K562 (cell line): ENCODE measurements around the gene IGFBPL1. TPM values are rescaled to one million over a fixed set of nuclear protein-coding genes. Genes with fewer than 3 reads are reported as not detected.

ENCODE experiments used
- ARHGAP35 ChIP-seq: fragments of 450-650 bp; IDR thresholded peaks from 2 replicates; pipeline ENCODE4 v1.6.1; 2018; ENCODE audit not compliant: partially characterized antibody
- DDX20 ChIP-seq: fragments of 450-650 bp; IDR thresholded peaks from 2 replicates; pipeline ENCODE4 v1.6.1; 2016; ENCODE audit warnings: missing genetic modification characterization, low read depth, mild to moderate bottlenecking, missing compliant biosample characterization, moderate library complexity
- ETV1 ChIP-seq: fragments of 450-650 bp; conservative IDR thresholded peaks from 2 replicates; pipeline ENCODE4 v1.6.1; 2016; ENCODE audit warnings: missing genetic modification characterization, control low read depth, low read depth, missing compliant biosample characterization
- FOXA3 ChIP-seq, 2 experiments: fragments of 450-650 bp in 1 of 2; sonication (generic) in 1 of 2; formaldehyde crosslinking; IDR thresholded peaks in 1 of 2; conservative IDR thresholded peaks in 1 of 2; 2 replicates each; pipeline versions ENCODE4 v1.4.0 to v1.8.0; 2020 to 2022; ENCODE audit warnings: mild to moderate bottlenecking in 2 of 2, missing genetic modification reagents in 1 of 2
- HDGF ChIP-seq: fragments of 450-650 bp; IDR thresholded peaks from 2 replicates; pipeline ENCODE4 v1.6.1; 2016
- KLF13 ChIP-seq: fragments of 450-650 bp; IDR thresholded peaks from 2 replicates; pipeline ENCODE4 v1.6.1; 2016; ENCODE audit warnings: missing genetic modification characterization, low read depth, mild to moderate bottlenecking, missing compliant biosample characterization, moderate library complexity, borderline replicate concordance
- RBFOX2 ChIP-seq: fragments of 200-400 bp; formaldehyde crosslinking; IDR thresholded peaks from 2 replicates; pipeline ENCODE4 v1.6.1; 2017; ENCODE audit warnings: low read depth, mild to moderate bottlenecking, low read length, moderate library complexity
- RBM25 ChIP-seq: fragments of 200-400 bp; formaldehyde crosslinking; IDR thresholded peaks from 2 replicates; pipeline ENCODE4 v1.6.1; 2018; ENCODE audit warnings: low read length, low read depth, moderate library complexity; ENCODE audit not compliant: severe bottlenecking
- SIN3A ChIP-seq, 2 experiments: fragments of 150-350 bp in 1 of 2; IDR thresholded peaks; 2 replicates each; pipeline ENCODE4 v1.6.1; 2011 to 2016; ENCODE audit warnings: borderline replicate concordance in 2 of 2, low read depth in 2 of 2, low read length in 2 of 2, mild to moderate bottlenecking in 2 of 2, moderate library complexity in 2 of 2; ENCODE audit not compliant: control insufficient read depth in 1 of 2
- STAT6 ChIP-seq: sonication (generic); formaldehyde crosslinking; IDR thresholded peaks from 2 replicates; pipeline ENCODE4 v1.8.1; 2023; ENCODE audit warnings: mild to moderate bottlenecking, missing genetic modification reagents
- TEAD1 ChIP-seq, 2 experiments: fragments of 450-650 bp in 1 of 2; sonication (generic) in 1 of 2; formaldehyde crosslinking; IDR thresholded peaks; 2 replicates each; pipeline versions ENCODE4 v1.4.0 to v1.8.0; 2020 to 2022; ENCODE audit warnings: mild to moderate bottlenecking in 2 of 2, missing genetic modification reagents in 1 of 2
- U2AF2 ChIP-seq: fragments of 200-400 bp; formaldehyde crosslinking; optimal IDR thresholded peaks from 2 replicates; pipeline ENCODE3; 2017; ENCODE audit warnings: low read depth, mild to moderate bottlenecking, low read length
- VEZF1 ChIP-seq: fragments of 200-800 bp; sonication (Bioruptor generic); IDR thresholded peaks from 2 replicates; pipeline ENCODE4 v1.6.1; 2017; ENCODE audit warnings: missing genetic modification characterization, missing compliant biosample characterization
- ZBED1 ChIP-seq: IDR thresholded peaks from 2 replicates; pipeline ENCODE4 v1.6.1; 2014
- polyA plus RNA-seq, 8 experiments: library from polyadenylated mRNA; depleted of rRNA in 4 of 8; stranded (reverse) in 5 of 8; unstranded in 3 of 8; fragments of >200 nt; fragmentation: Nextera tagmentation in 2 of 8; fragmentation: Illumina TruSeq in 1 of 8; extraction: Ambion mirVana in 2 of 8; extraction: Trizol in 1 of 8; gene quantifications; 2 replicates each; pipeline versions ENCODE4 v1.2.1 to v1.2.3, GENCODE V29; 2011 to 2014; ENCODE audit warnings: inconsistent platforms in 1 of 8, missing spikeins in 1 of 8
- total RNA-seq, 7 experiments: library from RNA; depleted of rRNA in 6 of 7; stranded (reverse); fragments of >200 nt in 6 of 7; fragmentation: Illumina TruSeq in 2 of 7; extraction: Trizol in 2 of 7; gene quantifications; 2 replicates each; pipeline versions ENCODE4 v1.2.1 to v1.2.3, GENCODE V29; 2011 to 2021; ENCODE audit warnings: low replicate concordance in 1 of 7
- TF ChIP-seq, protein P1 (sequence below): fragments of 250-450 bp; sonication (Bioruptor Pico); IDR thresholded peaks from 2 replicates; pipeline ENCODE4 v1.8.0; 2021; ENCODE audit warnings: mild to moderate bottlenecking, moderate library complexity
- TF ChIP-seq, protein P2 (sequence below): fragments of 250-450 bp; sonication (Bioruptor Pico); IDR thresholded peaks from 2 replicates; pipeline ENCODE4 v1.4.0; 2020; ENCODE audit warnings: borderline replicate concordance
- TF ChIP-seq, protein P3 (sequence below): fragments of 250-450 bp; sonication (Bioruptor Pico); IDR thresholded peaks from 2 replicates; pipeline ENCODE4 v1.8.0; 2022; ENCODE audit warnings: moderate library complexity, mild to moderate bottlenecking, inconsistent platforms

IGFBPL1 gene
- total and polyA plus RNA-seq, 9 of the 15 experiments (the other 6 are each of a cell fraction or from before 2014, with no cell fraction given), result not detected

DNA sequence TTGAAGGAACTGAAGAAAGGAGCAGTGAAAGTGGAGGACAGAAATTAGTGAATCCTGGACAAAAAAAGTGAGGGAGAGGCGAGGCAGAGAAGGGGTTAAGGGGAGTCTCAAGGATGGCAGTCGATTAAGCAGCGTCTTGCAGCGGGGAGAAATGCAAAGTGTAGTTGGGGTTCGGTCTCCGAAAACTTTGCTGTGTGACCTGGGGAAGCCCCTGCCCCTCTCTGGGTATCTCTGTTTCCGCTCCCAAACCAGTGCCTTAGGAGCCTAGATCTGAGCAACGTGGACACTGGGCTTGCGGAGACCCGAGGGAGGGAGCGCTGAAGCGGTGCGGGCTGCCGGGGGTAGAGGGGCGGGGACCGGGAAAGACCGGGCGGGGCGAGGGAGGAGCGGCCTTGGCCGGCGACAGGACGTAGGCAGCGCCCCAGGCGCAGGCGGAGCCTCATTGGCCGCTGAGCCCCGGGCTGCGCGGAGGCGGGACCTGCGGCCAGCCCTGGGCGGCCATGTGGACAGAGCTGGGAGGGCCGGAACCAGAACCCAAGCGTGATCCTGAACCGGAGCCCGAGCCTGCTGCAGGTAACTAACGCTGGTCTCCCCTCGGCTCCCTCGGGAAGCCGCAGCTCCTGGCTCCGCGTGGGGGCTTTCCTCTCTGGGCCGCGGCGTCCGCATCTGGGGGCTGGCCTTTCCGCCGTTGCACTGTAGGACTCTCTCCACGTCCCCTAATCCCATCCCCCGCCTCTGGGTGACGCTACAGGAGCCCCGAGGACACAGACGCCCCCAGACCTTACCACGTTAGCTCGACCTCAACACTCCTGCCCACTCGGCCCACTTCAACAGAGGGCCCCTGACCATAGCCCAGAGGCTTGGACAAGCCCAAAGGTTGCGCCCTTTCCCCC, 31.8 kb downstream of the IGFBPL1 start, which contains the start of gene ALDH1B1 (continued):
- TF ChIP-seq ETV1 (tag), result 0 out of 2 replicates have a peak, but pooled peaks have one; percentile 35
- TF ChIP-seq RBFOX2, result peak; percentile 91
- TF ChIP-seq, protein P1, sequence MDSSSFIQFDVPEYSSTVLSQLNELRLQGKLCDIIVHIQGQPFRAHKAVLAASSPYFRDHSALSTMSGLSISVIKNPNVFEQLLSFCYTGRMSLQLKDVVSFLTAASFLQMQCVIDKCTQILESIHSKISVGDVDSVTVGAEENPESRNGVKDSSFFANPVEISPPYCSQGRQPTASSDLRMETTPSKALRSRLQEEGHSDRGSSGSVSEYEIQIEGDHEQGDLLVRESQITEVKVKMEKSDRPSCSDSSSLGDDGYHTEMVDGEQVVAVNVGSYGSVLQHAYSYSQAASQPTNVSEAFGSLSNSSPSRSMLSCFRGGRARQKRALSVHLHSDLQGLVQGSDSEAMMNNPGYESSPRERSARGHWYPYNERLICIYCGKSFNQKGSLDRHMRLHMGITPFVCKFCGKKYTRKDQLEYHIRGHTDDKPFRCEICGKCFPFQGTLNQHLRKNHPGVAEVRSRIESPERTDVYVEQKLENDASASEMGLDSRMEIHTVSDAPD (CRISPR knock-in tag), result no peak
- TF ChIP-seq HDGF, result 0 out of 2 replicates have a peak, but pooled peaks have one; percentile 49
- peak; percentile 68 to 87; a peak in 2 of 4 replicates for TF ChIP-seq SIN3A (IDR thresholded peaks at IDR 0.05; ENCODE audit: borderline replicate concordance in 2 of 2, control insufficient read depth in 1 of 2, low read depth in 2 of 2, low read length in 2 of 2)
- no peak for TF ChIP-seq DDX20 (tag)
- no peak for TF ChIP-seq ARHGAP35
- TF ChIP-seq TEAD1 (CRISPR knock-in tag; IDR thresholded peaks at IDR 0.05), result peak in 1 of 2 experiments; percentile 57; a peak in 1 of 4 replicates
- TF ChIP-seq FOXA3 (CRISPR knock-in tag; conservative IDR thresholded peaks at IDR 0.05 in 1 of 2, IDR thresholded peaks at IDR 0.05 in 1 of 2), result 0 out of 4 replicates have a peak, but pooled peaks of 1 of the 2 experiments have one; percentile 43
- TF ChIP-seq, protein P2, sequence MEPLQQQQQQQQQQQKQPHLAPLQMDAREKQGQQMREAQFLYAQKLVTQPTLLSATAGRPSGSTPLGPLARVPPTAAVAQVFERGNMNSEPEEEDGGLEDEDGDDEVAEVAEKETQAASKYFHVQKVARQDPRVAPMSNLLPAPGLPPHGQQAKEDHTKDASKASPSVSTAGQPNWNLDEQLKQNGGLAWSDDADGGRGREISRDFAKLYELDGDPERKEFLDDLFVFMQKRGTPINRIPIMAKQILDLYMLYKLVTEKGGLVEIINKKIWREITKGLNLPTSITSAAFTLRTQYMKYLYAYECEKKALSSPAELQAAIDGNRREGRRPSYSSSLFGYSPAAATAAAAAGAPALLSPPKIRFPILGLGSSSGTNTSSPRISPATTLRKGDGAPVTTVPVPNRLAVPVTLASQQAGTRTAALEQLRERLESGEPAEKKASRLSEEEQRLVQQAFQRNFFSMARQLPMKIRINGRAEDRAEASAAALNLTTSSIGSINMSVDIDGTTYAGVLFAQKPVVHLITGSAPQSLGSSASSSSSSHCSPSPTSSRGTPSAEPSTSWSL, result no peak
- TF ChIP-seq KLF13, result 0 out of 2 replicates have a peak, but pooled peaks have one; percentile 40
- TF ChIP-seq U2AF2, result no peak
- peak; percentile 87 for TF ChIP-seq RBM25
- TF ChIP-seq VEZF1 (CRISPR knock-in tag), result peak; percentile 72
- peak; percentile 91 for TF ChIP-seq STAT6 (CRISPR knock-in tag)
- TF ChIP-seq, protein P3, sequence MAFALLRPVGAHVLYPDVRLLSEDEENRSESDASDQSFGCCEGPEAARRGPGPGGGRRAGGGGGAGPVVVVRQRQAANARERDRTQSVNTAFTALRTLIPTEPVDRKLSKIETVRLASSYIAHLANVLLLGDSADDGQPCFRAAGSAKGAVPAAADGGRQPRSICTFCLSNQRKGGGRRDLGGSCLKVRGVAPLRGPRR (CRISPR knock-in tag), result no peak
- 0 out of 2 replicates have a peak, but pooled peaks have one; percentile 44 for TF ChIP-seq ZBED1
